Subcutaneous adipose tissue (tissue), 4 donors: Measurements from ENCODE around the gene GPC6. TPM values are rescaled to one million over a fixed set of nuclear protein-coding genes. Genes with fewer than 3 reads are reported as not detected.

Experiments used
- total RNA-seq, 4 donors: library from RNA; depleted of rRNA; stranded (reverse); fragments of >200 nt; gene quantifications; one replicate each; pipeline ENCODE4 v1.1.0, GENCODE V29; 2016
- TF ChIP-seq, protein P1 (sequence below): fragments of 450-650 bp; IDR thresholded peaks from one replicate; pipeline ENCODE4 v1.5.1; 2016; ENCODE audit warnings: low read depth, mild to moderate bottlenecking, control low read depth, antibody characterized with exemption, moderate library complexity

Gene GPC6
- total RNA-seq, 4 donors from 2014 or later: 16.2 to 30.6 (median 26.9) TPM

DNA sequence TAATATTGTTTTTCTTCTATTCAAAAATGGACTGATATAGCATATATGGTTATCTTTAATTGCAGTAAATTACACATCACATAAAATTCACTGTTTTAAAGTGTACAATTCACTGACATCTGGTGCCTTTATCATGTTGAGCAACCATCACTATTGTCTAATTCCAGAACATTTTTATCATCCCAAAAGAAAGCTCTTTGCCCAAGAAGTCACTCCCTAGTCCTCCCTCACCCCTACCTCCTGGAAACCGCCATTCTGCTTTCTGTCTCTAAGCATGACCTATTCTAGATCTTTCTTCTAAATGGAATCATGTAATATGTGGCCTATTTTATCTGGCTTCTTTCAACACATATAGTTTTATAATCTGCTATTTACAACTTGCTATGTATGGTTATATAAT, 727.2 kb downstream of the GPC6 start:
- TF ChIP-seq, protein P1, sequence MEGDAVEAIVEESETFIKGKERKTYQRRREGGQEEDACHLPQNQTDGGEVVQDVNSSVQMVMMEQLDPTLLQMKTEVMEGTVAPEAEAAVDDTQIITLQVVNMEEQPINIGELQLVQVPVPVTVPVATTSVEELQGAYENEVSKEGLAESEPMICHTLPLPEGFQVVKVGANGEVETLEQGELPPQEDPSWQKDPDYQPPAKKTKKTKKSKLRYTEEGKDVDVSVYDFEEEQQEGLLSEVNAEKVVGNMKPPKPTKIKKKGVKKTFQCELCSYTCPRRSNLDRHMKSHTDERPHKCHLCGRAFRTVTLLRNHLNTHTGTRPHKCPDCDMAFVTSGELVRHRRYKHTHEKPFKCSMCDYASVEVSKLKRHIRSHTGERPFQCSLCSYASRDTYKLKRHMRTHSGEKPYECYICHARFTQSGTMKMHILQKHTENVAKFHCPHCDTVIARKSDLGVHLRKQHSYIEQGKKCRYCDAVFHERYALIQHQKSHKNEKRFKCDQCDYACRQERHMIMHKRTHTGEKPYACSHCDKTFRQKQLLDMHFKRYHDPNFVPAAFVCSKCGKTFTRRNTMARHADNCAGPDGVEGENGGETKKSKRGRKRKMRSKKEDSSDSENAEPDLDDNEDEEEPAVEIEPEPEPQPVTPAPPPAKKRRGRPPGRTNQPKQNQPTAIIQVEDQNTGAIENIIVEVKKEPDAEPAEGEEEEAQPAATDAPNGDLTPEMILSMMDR: no peak

GRCh38 chr13:93955904-93956303, 729.3 kb downstream of the GPC6 start:
- TF ChIP-seq, protein P1: no peak

DNA sequence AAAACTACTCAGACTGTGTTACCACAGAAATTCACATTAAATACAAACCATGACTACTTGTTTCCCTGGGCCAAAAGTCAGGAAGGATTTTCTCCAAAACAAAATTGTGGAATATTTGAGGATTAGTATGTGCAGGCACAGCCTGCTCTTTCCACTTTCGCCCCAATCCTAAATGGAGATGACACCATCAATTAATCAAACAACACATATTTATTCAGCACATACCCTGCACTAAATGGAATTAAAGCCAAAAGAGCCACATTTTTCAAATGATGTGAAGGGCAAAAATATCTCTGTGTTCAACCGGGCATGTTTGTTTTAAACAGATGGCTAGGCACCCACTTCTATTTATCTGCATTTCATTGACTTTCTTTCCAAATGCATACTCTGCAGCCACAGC, 729.8 kb downstream of the GPC6 start:
- TF ChIP-seq, protein P1: no peak

GRCh38 chr13:93957371-93957770, 730.8 kb downstream of the GPC6 start:
- TF ChIP-seq, protein P1: no peak

GRCh38 chr13:93959796-93960533, 733.4 kb downstream of the GPC6 start:
- TF ChIP-seq, protein P1: no peak

GRCh38 chr13:93963266-93964145, 736.9 kb downstream of the GPC6 start:
- TF ChIP-seq, protein P1: no peak

GRCh38 chr13:93964146-93964512, 737.5 kb downstream of the GPC6 start:
- TF ChIP-seq, protein P1: no peak
